MV-4-11 (cell line): ENCODE data around the gene RASA2.
"Not testable (repeated sequence)": the region's sequence is repeated elsewhere in the genome, so short reads cannot be mapped to it uniquely, and the experiment has no call there.

Experiments
- DNase-seq: peaks from one replicate; lab custom pipeline; 2025; lab: John Stamatoyannopoulos, UW

RASA2 gene

GRCh38 chr3:141498598-141499223 is 11.9 kb downstream of the RASA2 start:
- peak; percentile 98 for DNase-seq

- DNase-seq: no peak
Measured at GRCh38 chr3:141499284-141499683, 12.5 kb downstream of the RASA2 start.

- DNase-seq: no peak
Measured at GRCh38 chr3:141499965-141500364, 13.1 kb downstream of the RASA2 start.

- no peak for DNase-seq
Measured at GRCh38 chr3:141500397-141500796, 13.6 kb downstream of the RASA2 start.

- DNase-seq: no peak
Measured at GRCh38 chr3:141505166-141505565, 18.3 kb downstream of the RASA2 start.

- DNase-seq: no peak
Measured at GRCh38 chr3:141506071-141506470, 19.2 kb downstream of the RASA2 start.

GRCh38 chr3:141507392-141508066 is 20.7 kb downstream of the RASA2 start:
- no peak for DNase-seq

- no peak for DNase-seq
Measured at GRCh38 chr3:141508067-141508436, 21.2 kb downstream of the RASA2 start.

GRCh38 chr3:141511361-141511760 is 24.5 kb downstream of the RASA2 start:
- DNase-seq: peak; percentile 64

- no peak for DNase-seq
Measured at GRCh38 chr3:141514382-141514781, 27.6 kb downstream of the RASA2 start.

GRCh38 chr3:141519587-141519986 is 32.8 kb downstream of the RASA2 start:
- DNase-seq: no peak

GRCh38 chr3:141521781-141522180 is 35.0 kb downstream of the RASA2 start:
- no peak for DNase-seq

GRCh38 chr3:141523615-141524375 is 37.0 kb downstream of the RASA2 start:
- no peak for DNase-seq

- peak; percentile 28 for DNase-seq
Measured at GRCh38 chr3:141524988-141525387, 38.2 kb downstream of the RASA2 start.

- DNase-seq: no peak
Measured at GRCh38 chr3:141525814-141526213, 39.0 kb downstream of the RASA2 start.

GRCh38 chr3:141526709-141527108 is 39.9 kb downstream of the RASA2 start:
- no peak for DNase-seq

GRCh38 chr3:141528800-141529199 is 42.0 kb downstream of the RASA2 start:
- no peak for DNase-seq

- no peak for DNase-seq
Measured at GRCh38 chr3:141529256-141529655, 42.4 kb downstream of the RASA2 start.

- no peak for DNase-seq
Measured at GRCh38 chr3:141529717-141530414, 43.0 kb downstream of the RASA2 start.

GRCh38 chr3:141530415-141530768 is 43.6 kb downstream of the RASA2 start:
- peak; percentile 53 for DNase-seq

- DNase-seq: no peak
Measured at GRCh38 chr3:141532609-141533008, 45.8 kb downstream of the RASA2 start.

- DNase-seq: not testable (repeated sequence)
Measured at GRCh38 chr3:141536017-141536416, 49.2 kb downstream of the RASA2 start.

- DNase-seq: no peak
Measured at GRCh38 chr3:141537856-141538255, 51.0 kb downstream of the RASA2 start.
